Right renal cortex interstitium (tissue), 3 donors: ENCODE data around the gene NDUFB8. TPM values are rescaled to one million over a fixed set of nuclear protein-coding genes. Genes with fewer than 3 reads are reported as not detected.

Source experiments
- DNase-seq, 3 donors: peaks; one replicate each; pipeline ENCODE4 v3.0.0-alpha.2; 2013; ENCODE audit warnings: low read depth in 3 of 3, low spot score in 2 of 3
- polyA plus RNA-seq, 3 donors: library from polyadenylated mRNA; unstranded; fragments of 120-200 nt; gene quantifications; one replicate each; pipeline ENCODE4 v1.2.1, GENCODE V29; 2013; ENCODE audit not compliant: insufficient read length in 3 of 3

NDUFB8 gene
- polyA plus RNA-seq, 3 donors: 144 to 170 (median 155) TPM

DNA sequence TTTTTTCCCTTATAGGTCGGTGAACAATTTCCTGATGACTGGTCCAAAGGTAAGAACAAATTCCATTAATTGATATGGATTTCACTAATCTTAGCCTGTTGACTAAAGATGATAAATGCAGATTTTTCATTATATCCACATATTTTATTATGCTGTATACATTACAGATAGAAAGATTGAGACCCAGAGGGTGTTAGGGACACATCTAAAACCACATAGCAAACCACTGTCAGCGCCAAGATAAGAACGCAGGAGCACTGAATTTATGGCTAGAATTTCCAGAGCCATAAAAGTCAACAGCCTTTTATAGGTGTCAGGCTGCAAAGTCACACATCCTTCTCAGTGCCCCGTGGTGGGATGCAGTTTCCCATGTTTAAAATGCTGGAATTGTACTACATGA is 50.6 kb downstream of the NDUFB8 start:
- no peak for DNase-seq

DNA sequence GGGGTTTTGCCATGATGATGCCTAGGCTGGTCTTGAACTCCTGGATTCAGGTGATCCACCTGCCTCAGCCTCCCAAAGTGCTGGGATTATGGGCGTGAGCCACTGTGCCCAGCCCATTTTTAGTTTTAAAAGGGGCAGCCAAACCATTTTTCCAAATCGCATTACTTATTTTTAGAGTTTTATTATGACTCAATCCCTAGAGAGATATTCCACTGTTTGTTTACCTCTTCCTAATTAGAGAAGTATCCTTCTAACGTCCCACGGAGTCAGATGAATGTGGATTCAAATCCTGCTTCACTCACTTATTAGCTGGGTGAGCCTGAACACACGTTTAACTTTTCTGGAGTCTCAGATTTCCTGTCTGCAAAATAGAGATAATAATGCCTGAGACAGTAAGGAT is 51.7 kb downstream of the NDUFB8 start:
- DNase-seq: no peak

Other genes with a start within 250 kb of the NDUFB8 start
- gene BLOC1S2, start 243.2 kb downstream of the NDUFB8 start, polyA plus RNA-seq: 10 to 100 TPM; 38.7 to 44.4 (median 41.0) TPM
- gene PKD2L1, start 199.6 kb downstream of the NDUFB8 start, polyA plus RNA-seq: under 1 TPM; 0.18 to 0.39 (median 0.23) TPM
- gene SCD, start 182.6 kb downstream of the NDUFB8 start, polyA plus RNA-seq: 10 to 100 TPM; 41.8 to 46.6 (median 45.1) TPM
- gene WNT8B, start 66.9 kb downstream of the NDUFB8 start, polyA plus RNA-seq: 1 to 10 TPM in 1 of 3 donors, under 1 TPM in 2; 0.69 to 1.1 (median 0.91) TPM
- 10 to 100 TPM; 10.4 to 16.5 (median 12.2) TPM for gene SEC31B, start 10.0 kb downstream of the NDUFB8 start, polyA plus RNA-seq
- 10 to 100 TPM; 41.9 to 45.1 (median 43.8) TPM for gene HIF1AN, start 6.1 kb upstream of the NDUFB8 start, polyA plus RNA-seq
- 100 to 1,000 TPM; 130 to 141 (median 133) TPM for gene PAX2, start 215.7 kb upstream of the NDUFB8 start, polyA plus RNA-seq